Stimulated activated naive CD8-positive, alpha-beta T cell treated with anti-CD3 and anti-CD28 coated beads, Interleukin-15, amount 100 ng/mL, for 72 hours (primary cell): ENCODE data around the gene BACH2.

Source experiments
- ATAC-seq: fragments of 150-1000 bp; cut with Tn5 transposase; 2 replicates; pipeline ENCODE4 v1.10.0; 2021; ENCODE audit warnings: mild to moderate bottlenecking, moderate library complexity
- DNase-seq, 2 donors: peaks; one replicate each; pipeline ENCODE4 v3.0.0; 2021 to 2022
- H3K27ac Mint-ChIP-seq, 2 donors: one replicate each; pipeline ENCODE4 v1.8.0; 2022; ENCODE audit warnings: mild to moderate bottlenecking in 2 of 2, mixed read lengths in 2 of 2, moderate library complexity in 2 of 2
- H3K27me3 Mint-ChIP-seq: one replicate; pipeline ENCODE4 v1.8.0; 2022; ENCODE audit warnings: mixed read lengths
- H3K4me1 Mint-ChIP-seq: one replicate; pipeline ENCODE4 v1.8.0; 2022; ENCODE audit warnings: mild to moderate bottlenecking, mixed read lengths
- H3K4me3 Mint-ChIP-seq, 2 donors: one replicate each; pipeline ENCODE4 v1.8.0; 2022; ENCODE audit warnings: mild to moderate bottlenecking in 2 of 2, mixed read lengths in 2 of 2, moderate library complexity in 1 of 2
- H3K9me3 Mint-ChIP-seq, 2 donors: one replicate each; pipeline ENCODE4 v1.8.0; 2022; ENCODE audit warnings: mixed read lengths in 2 of 2

Gene BACH2

GRCh38 chr6:90273863-90274262 is 22.8 kb downstream of the BACH2 start:
- Mint-ChIP-seq H3K27ac (peak overlapping the region; percentile 91 to 95), H3K27me3 (no peaks in the 10 kb centered on the region), H3K4me3 (peak overlapping the region; percentile 46 to 66), H3K9me3 (no peaks in the 10 kb centered on the region), H3K4me1 (peaks cover 90% of the 10 kb centered on the region)
- no peak for DNase-seq
- ATAC-seq, result no peak

- no peaks in the 10 kb centered on the region for H3K27me3 Mint-ChIP-seq
- H3K27ac Mint-ChIP-seq, result peak overlapping the region; percentile 2 to 89
- peak overlapping the region; percentile 59 to 87 for H3K4me3 Mint-ChIP-seq
- H3K4me1 Mint-ChIP-seq, result peaks cover 86% of the 10 kb centered on the region
- no peaks in the 10 kb centered on the region for H3K9me3 Mint-ChIP-seq
- ATAC-seq, result no peak
- no peak for DNase-seq
These were observed 23.7 kb downstream of the BACH2 start for GRCh38 chr6:90272895-90273294.

DNA sequence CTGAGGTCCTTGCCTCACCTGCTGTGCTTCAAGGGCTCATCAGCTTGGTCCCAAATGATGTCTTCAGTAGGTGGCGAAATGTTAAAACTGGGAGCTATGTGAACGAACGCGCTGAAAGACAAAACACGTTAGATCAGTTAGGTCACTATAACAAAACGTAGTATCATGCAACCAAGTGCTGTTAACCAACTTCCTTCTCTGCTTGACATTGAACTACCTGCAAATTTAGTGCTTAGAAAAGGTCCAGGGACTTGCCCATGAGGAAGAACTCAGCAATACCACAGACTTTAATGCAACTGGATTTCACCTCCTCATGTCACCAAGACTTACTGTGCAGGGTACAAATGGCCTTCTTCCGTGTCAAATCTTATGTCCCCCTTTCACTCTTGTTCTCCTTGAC is 24.8 kb downstream of the BACH2 start:
- Mint-ChIP-seq H3K27ac (peak overlapping the region; percentile 4 to 89), H3K4me1 (peaks cover 86% of the 10 kb centered on the region), H3K4me3 (peak overlapping the region; percentile 59 to 87), H3K9me3 (no peaks in the 10 kb centered on the region), H3K27me3 (no peaks in the 10 kb centered on the region)
- DNase-seq (peak in 1 of 2 donors; percentile 45), ATAC-seq (peak; percentile 44)

- DNase-seq, result no peak
- peak overlapping the region in 1 of 2 donors; percentile 69 for H3K27ac Mint-ChIP-seq
- peaks cover 89% of the 10 kb centered on the region for H3K4me1 Mint-ChIP-seq
These were observed 27.3 kb downstream of the BACH2 start for GRCh38 chr6:90269334-90269733.

GRCh38 chr6:90268178-90268577 is 28.5 kb downstream of the BACH2 start:
- H3K4me3 Mint-ChIP-seq, result peak overlapping the region; percentile 59 to 78
- H3K27me3 Mint-ChIP-seq, result no peaks in the 10 kb centered on the region
- H3K9me3 Mint-ChIP-seq, result no peaks in the 10 kb centered on the region
- H3K27ac Mint-ChIP-seq, result peak overlapping the region; percentile 36 to 92
- ATAC-seq (peak; percentile 72), DNase-seq (peak in 1 of 2 donors; percentile 53)
- peaks cover 87% of the 10 kb centered on the region for H3K4me1 Mint-ChIP-seq

More at GRCh38 chr6:90269334-90269733, 27.3 kb downstream of the BACH2 start:
- no peak for ATAC-seq
- H3K4me3 Mint-ChIP-seq, result peak overlapping the region; percentile 75 to 84
- H3K9me3 Mint-ChIP-seq, result no peaks in the 10 kb centered on the region
- no peaks in the 10 kb centered on the region for H3K27me3 Mint-ChIP-seq

- peak; percentile 65 for ATAC-seq
These were observed 29.6 kb downstream of the BACH2 start for GRCh38 chr6:90266905-90267621.

GRCh38 chr6:90264561-90264960 is 32.1 kb downstream of the BACH2 start:
- no peak for DNase-seq
- ATAC-seq, result no peak
- peaks cover 9 to 20% of the 10 kb centered on the region in 2 donors for H3K9me3 Mint-ChIP-seq
- no peaks in the 10 kb centered on the region for H3K27me3 Mint-ChIP-seq
- H3K27ac Mint-ChIP-seq, result peak overlapping the region; percentile 68 to 70
- H3K4me3 Mint-ChIP-seq, result peak overlapping the region; percentile 9 to 68
- H3K4me1 Mint-ChIP-seq, result peaks cover 91% of the 10 kb centered on the region

More at GRCh38 chr6:90266905-90267621, 29.6 kb downstream of the BACH2 start:
- Mint-ChIP-seq H3K4me1 (peaks cover 87% of the 10 kb centered on the region), H3K9me3 (peaks cover 0 to under 1% of the 10 kb centered on the region in 2 donors), H3K4me3 (peak overlapping the region; percentile 78 to 81), H3K27me3 (no peaks in the 10 kb centered on the region), H3K27ac (peak overlapping the region; percentile 78 to 95)
- peak in 1 of 2 donors; percentile 35 for DNase-seq

DNA sequence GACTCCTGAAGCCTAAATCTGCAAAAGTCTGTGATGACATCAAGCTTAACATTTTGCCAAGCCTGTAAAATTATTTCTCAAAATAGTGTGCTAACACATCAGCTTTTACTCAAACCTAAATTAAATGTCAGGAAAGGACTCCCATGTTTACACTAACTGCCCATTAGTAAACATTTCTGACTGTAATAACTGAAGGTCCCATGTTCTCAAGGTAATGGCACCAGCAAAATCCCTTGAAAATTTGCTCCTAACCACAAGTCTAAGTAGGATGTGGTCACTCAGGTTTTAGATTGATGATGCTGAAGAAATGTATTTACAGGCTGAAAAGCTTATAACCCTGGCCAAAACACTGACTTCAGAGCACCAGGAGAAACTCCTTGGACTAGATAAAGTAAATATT is 33.0 kb downstream of the BACH2 start:
- H3K4me3 Mint-ChIP-seq, result peak overlapping the region; percentile 27 to 52
- peaks cover 96% of the 10 kb centered on the region for H3K4me1 Mint-ChIP-seq
- peaks cover 9 to 20% of the 10 kb centered on the region in 2 donors for H3K9me3 Mint-ChIP-seq
- H3K27me3 Mint-ChIP-seq, result no peaks in the 10 kb centered on the region
- H3K27ac Mint-ChIP-seq, result peak overlapping the region in 1 of 2 donors; percentile 70
- DNase-seq (no peak), ATAC-seq (no peak)

- DNase-seq (no peak), ATAC-seq (no peak)
- no peaks in the 10 kb centered on the region for H3K27me3 Mint-ChIP-seq
- H3K4me3 Mint-ChIP-seq, result no peak overlapping the region
- H3K4me1 Mint-ChIP-seq, result peaks cover 95% of the 10 kb centered on the region
- H3K9me3 Mint-ChIP-seq, result peaks cover 9 to 26% of the 10 kb centered on the region in 2 donors
- peak overlapping the region in 1 of 2 donors; percentile 41 for H3K27ac Mint-ChIP-seq
These were observed 34.8 kb downstream of the BACH2 start for GRCh38 chr6:90261801-90262200.

DNA sequence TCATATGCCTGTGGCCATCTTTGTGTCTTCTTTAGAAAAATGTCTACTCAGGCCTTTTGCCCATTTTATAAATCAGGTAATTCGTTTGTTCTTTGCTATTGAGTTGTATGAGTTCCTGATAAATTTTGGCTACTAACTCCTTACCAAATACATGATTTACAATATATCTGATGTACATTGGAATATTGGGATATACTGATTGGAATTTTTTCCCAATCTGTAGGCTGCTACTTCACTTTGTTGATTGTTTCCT is 39.2 kb downstream of the BACH2 start:
- peaks cover 23 to 40% of the 10 kb centered on the region in 2 donors for H3K9me3 Mint-ChIP-seq
- peaks cover 87% of the 10 kb centered on the region for H3K4me1 Mint-ChIP-seq
- peak overlapping the region in 1 of 2 donors; percentile 73 for H3K27ac Mint-ChIP-seq
- no peak for ATAC-seq
- H3K27me3 Mint-ChIP-seq, result no peaks in the 10 kb centered on the region
- H3K4me3 Mint-ChIP-seq, result no peak overlapping the region
- no peak for DNase-seq

DNA sequence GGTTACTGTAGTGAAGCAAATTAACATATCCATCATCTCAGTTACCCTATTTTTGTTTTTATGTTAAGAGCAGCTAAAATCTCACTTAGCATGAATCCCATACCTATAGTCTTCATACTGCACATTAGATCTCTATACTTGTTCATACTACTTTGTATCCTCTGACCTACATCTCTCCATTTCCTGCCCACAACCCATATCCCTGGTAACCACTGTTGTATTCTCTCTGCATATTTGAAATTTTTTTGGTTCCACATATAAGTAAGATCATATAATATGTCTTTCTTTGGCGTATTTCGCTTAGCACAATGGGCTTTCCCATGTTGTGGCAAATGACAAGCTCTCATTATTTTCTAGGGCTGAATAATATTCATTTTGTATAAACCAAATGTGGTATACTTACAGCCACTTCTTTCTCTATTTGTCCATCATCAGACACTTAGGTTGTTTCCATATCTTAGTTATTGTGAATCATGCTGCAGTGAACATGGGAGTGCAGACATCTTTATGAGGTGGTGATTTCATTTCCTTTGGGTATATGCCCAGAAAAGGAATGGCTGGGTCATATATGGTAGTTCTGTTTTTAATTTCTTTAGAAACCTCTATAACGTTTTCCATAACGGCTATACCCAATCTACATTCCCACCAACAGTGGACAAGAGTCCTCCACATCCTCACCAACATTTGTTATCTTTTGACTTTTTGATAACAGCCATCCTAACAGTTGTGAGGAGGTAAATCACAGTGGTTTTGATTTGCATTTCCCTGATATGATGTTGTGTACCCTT is 39.8 kb downstream of the BACH2 start:
- H3K4me1 Mint-ChIP-seq, result peaks cover 87% of the 10 kb centered on the region
- peaks cover 21 to 39% of the 10 kb centered on the region in 2 donors for H3K9me3 Mint-ChIP-seq
- peak overlapping the region; percentile 4 to 14 for H3K4me3 Mint-ChIP-seq
- ATAC-seq, result peak; percentile 92
- no peaks in the 10 kb centered on the region for H3K27me3 Mint-ChIP-seq
- H3K27ac Mint-ChIP-seq, result peak overlapping the region; percentile 45 to 73
- peak in 1 of 2 donors; percentile 69 for DNase-seq

- peaks cover 79% of the 10 kb centered on the region for H3K4me1 Mint-ChIP-seq
- H3K27ac Mint-ChIP-seq, result peak overlapping the region in 1 of 2 donors; percentile 41
These were observed 43.0 kb downstream of the BACH2 start for GRCh38 chr6:90253631-90254030.

DNA sequence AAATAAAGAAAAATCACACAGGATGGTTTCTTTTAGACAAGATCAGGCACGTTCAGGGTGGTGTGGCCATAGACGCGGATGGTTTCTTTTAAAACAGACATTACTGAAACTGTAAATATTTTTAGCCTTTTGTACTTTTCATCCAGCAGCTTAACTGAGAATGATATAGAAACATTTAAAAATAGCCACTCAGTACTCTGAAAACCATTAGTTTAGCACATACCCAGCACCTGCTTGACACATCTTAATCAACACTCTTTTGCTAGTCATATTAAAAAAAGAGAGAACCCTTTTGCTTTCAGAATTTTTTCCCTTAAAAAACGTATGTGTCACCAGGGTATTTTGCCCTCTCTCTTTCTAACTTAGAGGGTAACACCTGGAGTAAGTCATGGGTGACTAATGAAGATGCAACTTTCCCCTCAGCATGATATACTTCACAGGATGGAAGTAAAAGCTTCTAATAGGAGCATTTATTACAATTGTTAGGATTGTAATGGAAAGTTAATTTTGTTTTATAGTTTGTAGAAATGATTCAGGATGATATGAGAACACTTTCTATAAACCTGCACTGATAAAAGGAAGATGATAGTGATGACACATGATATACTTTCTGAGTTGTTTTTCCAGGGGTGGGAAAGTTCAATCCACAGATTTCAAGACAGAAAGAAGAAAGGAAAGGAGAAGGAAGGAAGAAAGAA is 45.2 kb downstream of the BACH2 start:
- no peaks in the 10 kb centered on the region for H3K27me3 Mint-ChIP-seq
- H3K4me1 Mint-ChIP-seq, result peaks cover 79% of the 10 kb centered on the region
- DNase-seq, result no peak
- peak; percentile 77 for ATAC-seq
- peak overlapping the region; percentile 33 to 71 for H3K4me3 Mint-ChIP-seq
- peak overlapping the region; percentile 89 to 90 for H3K27ac Mint-ChIP-seq
- H3K9me3 Mint-ChIP-seq, result peaks cover 19 to 20% of the 10 kb centered on the region in 2 donors

More at GRCh38 chr6:90253631-90254030, 43.0 kb downstream of the BACH2 start:
- no peak for ATAC-seq
- Mint-ChIP-seq H3K27me3 (no peaks in the 10 kb centered on the region), H3K9me3 (peaks cover 14 to 20% of the 10 kb centered on the region in 2 donors), H3K4me3 (no peak overlapping the region)
- DNase-seq, result no peak

DNA sequence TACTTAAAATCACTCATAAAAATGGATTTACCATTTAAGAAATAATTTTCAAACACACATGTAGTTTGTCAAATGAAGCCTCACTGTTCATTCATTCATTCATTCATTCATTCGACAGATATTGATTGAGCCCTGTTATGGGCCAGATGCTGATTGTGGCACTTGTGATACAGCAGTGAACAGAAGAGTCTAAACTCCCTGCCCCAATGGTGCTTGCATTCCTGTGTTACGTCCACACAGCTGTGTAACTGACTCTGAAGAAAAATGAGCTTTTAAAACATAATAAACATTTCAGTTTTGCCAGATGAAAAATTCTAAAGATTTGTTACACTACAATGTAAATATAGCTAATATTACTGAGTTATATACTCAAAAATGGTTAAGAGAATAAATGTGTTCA is 46.2 kb downstream of the BACH2 start:
- Mint-ChIP-seq H3K27ac (peak overlapping the region; percentile 98 to 99), H3K9me3 (peaks cover 9 to 10% of the 10 kb centered on the region in 2 donors), H3K4me1 (peaks cover 79% of the 10 kb centered on the region), H3K4me3 (peak overlapping the region; percentile 73 to 74), H3K27me3 (no peaks in the 10 kb centered on the region)
- no peak for ATAC-seq
- DNase-seq, result no peak

- ATAC-seq (peak; percentile 85), DNase-seq (peak; percentile 57 to 75)
- H3K27ac Mint-ChIP-seq, result peak overlapping the region; percentile 98 to 99
- H3K4me1 Mint-ChIP-seq, result peaks cover 76% of the 10 kb centered on the region
- peak overlapping the region; percentile 73 to 74 for H3K4me3 Mint-ChIP-seq
- no peaks in the 10 kb centered on the region for H3K27me3 Mint-ChIP-seq
- peaks cover 4 to 6% of the 10 kb centered on the region in 2 donors for H3K9me3 Mint-ChIP-seq
These were observed 47.2 kb downstream of the BACH2 start for GRCh38 chr6:90249458-90249857.
